GM10248 (cell line): ENCODE data around the gene DPP7.

Experiments used
- CTCF ChIA-PET: fragments of 300-600 bp; sonication (Branson Sonifier 250); formaldehyde crosslinking; extraction: SDS; loops from one replicate; lab custom pipeline; 2021; ENCODE audit warnings: antibody characterized with exemption; lab: Yijun Ruan, JAX
- POLR2A ChIA-PET: fragments of 350-650 bp; sonication (Branson Sonifier 250); formaldehyde crosslinking; extraction: SDS; loops from one replicate; lab custom pipeline; 2020; ENCODE audit warnings: antibody characterized with exemption; lab: Yijun Ruan, JAX
- DNase-seq: peaks from one replicate; pipeline ENCODE4 v3.0.0; 2012; ENCODE audit errors: extremely low spot score
- CTCF ChIP-seq: IDR thresholded peaks from 2 replicates; pipeline ENCODE4 v1.5.1; 2012; ENCODE audit warnings: mild to moderate bottlenecking, low read depth; ENCODE audit errors: extremely low read depth, missing control alignments, control extremely low read depth

DPP7 gene

GRCh38 chr9:137107982-137108381 is 6.6 kb downstream of the DPP7 start:
- ChIA-PET POLR2A (interaction anchor here (1.3 to 1.4 kb wide), 2 partner anchors 12 to 21 kb away, joined by 3 to 4 read pairs; partner anchors contain the start of gene MAN1B1), CTCF (interaction anchor here (1.7 to 3.4 kb wide), 2 partner anchors 13 to 19 kb away, joined by 3 to 18 read pairs; no protein-coding TSS in a partner anchor)
- no peak for DNase-seq
- TF ChIP-seq CTCF: no peak

- ChIA-PET CTCF (interaction anchor here (0.7 to 3.7 kb wide), 5 partner anchors 11 to 130 kb away, joined by 3 to 18 read pairs (median 3); no protein-coding TSS in a partner anchor), POLR2A (interaction anchor here (1.3 to 1.4 kb wide), 2 partner anchors 11 to 20 kb away, joined by 3 to 4 read pairs; partner anchors contain the start of gene MAN1B1)
Measured at GRCh38 chr9:137107312-137107921, 7.1 kb downstream of the DPP7 start.

GRCh38 chr9:137106662-137107250 is 7.8 kb downstream of the DPP7 start:
- CTCF ChIA-PET: interaction anchor here (0.7 to 3.7 kb wide), 6 partner anchors 11 to 130 kb away, joined by 3 to 18 read pairs (median 3); partner anchors contain the start of gene RNF224
- DNase-seq: no peak
- POLR2A ChIA-PET: interaction anchor here (0.5 to 1.3 kb wide), 2 partner anchors 20 to 48 kb away, joined by 3 to 4 read pairs; partner anchors contain the start of gene MAN1B1
- no peak for TF ChIP-seq CTCF

More at GRCh38 chr9:137107312-137107921, 7.1 kb downstream of the DPP7 start:
- DNase-seq: no peak
- no peak for TF ChIP-seq CTCF

GRCh38 chr9:137105814-137106661 is 8.5 kb downstream of the DPP7 start:
- DNase-seq: no peak
- ChIA-PET POLR2A (interaction anchor here (0.5 kb wide), 1 partner anchor 47 kb away, joined by 4 read pairs; no protein-coding TSS in a partner anchor), CTCF (interaction anchor here (1.0 to 3.7 kb wide), 4 partner anchors 11 to 131 kb away, joined by 3 to 18 read pairs (median 10); partner anchors contain the start of gene RNF224)
- no peak for TF ChIP-seq CTCF

GRCh38 chr9:137103206-137103999 is 11.1 kb downstream of the DPP7 start:
- ChIA-PET POLR2A (no interaction called here), CTCF (interaction anchor here (1.2 kb wide), 1 partner anchor 56 kb away, joined by 3 read pairs; no protein-coding TSS in a partner anchor)
- no peak for TF ChIP-seq CTCF
- no peak for DNase-seq
